SK-N-SH (cell line): Measurements from ENCODE around the gene FAM53A. TPM values are rescaled to one million over a fixed set of nuclear protein-coding genes. Genes with fewer than 3 reads are reported as not detected.

ENCODE experiments used
- CTCF ChIA-PET: fragments of 300-600, 350-600 bp; formaldehyde crosslinking; extraction: SDS; loops from one replicate; lab custom pipeline; 2021; lab: Yijun Ruan, JAX
- POLR2A ChIA-PET: fragments of 350-600 bp; sonication (Branson Sonifier 250); formaldehyde crosslinking; extraction: SDS; loops from one replicate; lab custom pipeline; 2020; ENCODE audit warnings: antibody characterized with exemption, inconsistent platforms; lab: Yijun Ruan, JAX
- DNase-seq: peaks from one replicate; pipeline ENCODE4 v3.0.0; 2012
- H2AFZ ChIP-seq: fragments of 200-600 bp; sonication (generic); 2 replicates; pipeline ENCODE4 v1.8.1; 2016; ENCODE audit warnings: antibody characterized with exemption, mild to moderate bottlenecking, low read depth
- H3F3A ChIP-seq: fragments of 200-600 bp; sonication (generic); replicated peaks from 2 replicates; pipeline ENCODE3; 2016; ENCODE audit warnings: antibody characterized with exemption, mild to moderate bottlenecking; ENCODE audit not compliant: insufficient read depth
- H3K27ac ChIP-seq, 2 experiments: fragments of 200-500 bp in 1 of 2; fragments of 200-600 bp in 1 of 2; sonication (Bioruptor generic) in 1 of 2; sonication (generic), shearing (Covaris generic) in 1 of 2; 2 replicates each; pipeline versions ENCODE4 v1.5.1 to v1.6.1; 2014 to 2016; ENCODE audit warnings: low read depth in 2 of 2, inconsistent platforms in 1 of 2, low read length in 1 of 2, mild to moderate bottlenecking in 1 of 2, mixed read lengths in 1 of 2
- H3K27me3 ChIP-seq: fragments of 200-600 bp; sonication (generic), shearing (Covaris generic); 2 replicates; pipeline ENCODE4 v1.6.1; 2016; ENCODE audit warnings: mixed run types; ENCODE audit not compliant: insufficient read depth
- H3K36me3 ChIP-seq, 2 experiments: fragments of 200-500 bp in 1 of 2; fragments of 200-600 bp in 1 of 2; sonication (Bioruptor generic) in 1 of 2; sonication (generic) in 1 of 2; replicated peaks in 1 of 2; 2 replicates each; pipeline versions ENCODE3 to v1.5.1; 2014 to 2016; ENCODE audit warnings: low read length in 1 of 2, mild to moderate bottlenecking in 1 of 2; ENCODE audit not compliant: insufficient read depth in 2 of 2, control insufficient read depth in 1 of 2
- H3K4me1 ChIP-seq, 2 experiments: fragments of 200-500 bp in 1 of 2; fragments of 200-600 bp in 1 of 2; sonication (Bioruptor generic) in 1 of 2; sonication (generic), shearing (Covaris generic) in 1 of 2; 2 replicates each; pipeline versions ENCODE4 v1.5.1 to v1.6.1; 2014 to 2016; ENCODE audit warnings: low read depth in 1 of 2, low read length in 1 of 2, mixed run types in 1 of 2; ENCODE audit not compliant: insufficient read depth in 2 of 2, control insufficient read depth in 1 of 2
- H3K4me2 ChIP-seq: fragments of 200-600 bp; sonication (generic), shearing (Covaris generic); 2 replicates; pipeline ENCODE4 v1.6.1; 2017; ENCODE audit warnings: mixed run types
- H3K4me3 ChIP-seq, 2 experiments: fragments of 200-500 bp in 1 of 2; fragments of 200-600 bp in 1 of 2; sonication (Bioruptor generic) in 1 of 2; sonication (generic), shearing (Covaris generic) in 1 of 2; 2 replicates each; pipeline versions ENCODE4 v1.5.1 to v1.8.1; 2014 to 2016; ENCODE audit warnings: low read depth in 2 of 2, inconsistent platforms in 1 of 2, low read length in 1 of 2, mild to moderate bottlenecking in 1 of 2, mixed read lengths in 1 of 2, moderate library complexity in 1 of 2
- H3K79me2 ChIP-seq: fragments of 200-600 bp; sonication (generic); 2 replicates; pipeline ENCODE4 v1.8.1; 2017; ENCODE audit warnings: mild to moderate bottlenecking; ENCODE audit not compliant: insufficient read depth
- H3K9ac ChIP-seq: fragments of 200-600 bp; sonication (generic); 2 replicates; pipeline ENCODE4 v1.6.1; 2017; ENCODE audit warnings: mixed run types
- H3K9me2 ChIP-seq: fragments of 200-600 bp; sonication (generic); 2 replicates; pipeline ENCODE4 v1.6.1; 2017; ENCODE audit warnings: mixed run types
- H3K9me3 ChIP-seq: fragments of 200-600 bp; sonication (generic); 2 replicates; pipeline ENCODE4 v1.6.1; 2017; ENCODE audit warnings: mixed run types, mild to moderate bottlenecking, moderate library complexity
- H4K20me1 ChIP-seq: fragments of 200-600 bp; sonication (generic); 2 replicates; pipeline ENCODE4 v1.6.1; 2017; ENCODE audit warnings: mild to moderate bottlenecking, mixed run types; ENCODE audit not compliant: insufficient read depth
- CHD2 ChIP-seq: fragments of 150-350 bp; IDR thresholded peaks from 2 replicates; pipeline ENCODE4 v1.6.1; 2018; ENCODE audit warnings: low read length; ENCODE audit not compliant: partially characterized antibody
- CTCF ChIP-seq: fragments of 200-600 bp; sonication (generic); IDR thresholded peaks from 2 replicates; pipeline ENCODE4 v1.6.1; 2017; ENCODE audit warnings: antibody characterized with exemption, mild to moderate bottlenecking, moderate library complexity
- EP300 ChIP-seq, 2 experiments: IDR thresholded peaks; 2 replicates each; pipeline versions ENCODE4 v1.4.0 to v1.6.1; 2012; ENCODE audit warnings: borderline replicate concordance in 1 of 2, low read depth in 1 of 2, low read length in 1 of 2
- EZH2phosphoT487 ChIP-seq: fragments of 200-600 bp; sonication (generic); IDR thresholded peaks from 2 replicates; pipeline ENCODE4 v1.6.1; 2017; ENCODE audit warnings: low read depth, mixed run types, mild to moderate bottlenecking, antibody characterized with exemption, moderate library complexity, borderline replicate concordance
- FOXJ3 ChIP-seq: sonication (generic); formaldehyde crosslinking; IDR thresholded peaks from 2 replicates; pipeline ENCODE4 v1.5.1; 2020; ENCODE audit warnings: mild to moderate bottlenecking, missing genetic modification reagents
- GATA2 ChIP-seq: sonication (generic); formaldehyde crosslinking; IDR thresholded peaks from 2 replicates; pipeline ENCODE4 v1.5.0; 2020; ENCODE audit warnings: mild to moderate bottlenecking, missing genetic modification reagents
- IRF3 ChIP-seq: fragments of 150-350 bp; IDR thresholded peaks from 2 replicates; pipeline ENCODE4 v1.6.1; 2016; ENCODE audit warnings: mild to moderate bottlenecking, low read depth, low read length
- JUND ChIP-seq: IDR thresholded peaks from 2 replicates; pipeline ENCODE4 v1.4.0; 2012
- NFIC ChIP-seq: IDR thresholded peaks from 2 replicates; pipeline ENCODE4 v1.4.0; 2012; ENCODE audit warnings: borderline replicate concordance
- RAD21 ChIP-seq: IDR thresholded peaks from 2 replicates; pipeline ENCODE4 v1.6.1; 2012; ENCODE audit warnings: mild to moderate bottlenecking, low read length
- RCOR1 ChIP-seq: fragments of 150-350 bp; IDR thresholded peaks from 2 replicates; pipeline ENCODE4 v1.6.1; 2017; ENCODE audit warnings: antibody characterized with exemption, low read length
- RXRA ChIP-seq: IDR thresholded peaks from 2 replicates; pipeline ENCODE4 v1.4.0; 2012; ENCODE audit warnings: low read depth, mild to moderate bottlenecking, borderline replicate concordance
- SMC3 ChIP-seq: IDR thresholded peaks from 2 replicates; pipeline ENCODE4 v1.6.1; 2012; ENCODE audit warnings: low read depth, low read length, improper control_type of control experiment
- TAF1 ChIP-seq: IDR thresholded peaks from 2 replicates; pipeline ENCODE4 v1.6.1; 2012; ENCODE audit warnings: low read depth, mild to moderate bottlenecking, low read length, moderate library complexity, borderline replicate concordance
- TCF12 ChIP-seq: IDR thresholded peaks from 2 replicates; pipeline ENCODE4 v1.4.0; 2012
- TEAD4 ChIP-seq: IDR thresholded peaks from 2 replicates; pipeline ENCODE4 v1.4.0; 2012; ENCODE audit warnings: mild to moderate bottlenecking, borderline replicate concordance; ENCODE audit not compliant: insufficient read depth
- USF1 ChIP-seq: IDR thresholded peaks from 2 replicates; pipeline ENCODE4 v1.4.0; 2012; ENCODE audit warnings: low read depth, borderline replicate concordance
- USF2 ChIP-seq: fragments of 150-350 bp; IDR thresholded peaks from 2 replicates; pipeline ENCODE4 v1.6.1; 2017; ENCODE audit warnings: antibody characterized with exemption, low read length, low read depth, borderline replicate concordance
- YY1 ChIP-seq: IDR thresholded peaks from 2 replicates; pipeline ENCODE4 v1.4.0; 2012; ENCODE audit warnings: low read depth, mild to moderate bottlenecking
- WGBS: methylation state at CpG from one replicate; pipeline ENCODE4 v1.1.6; 2017; ENCODE audit warnings: low lambda C conversion rate; 5-methylcytosine and 5-hydroxymethylcytosine counted together
- polyA plus RNA-seq, 3 experiments: library from polyadenylated mRNA; depleted of rRNA; stranded (reverse); fragments of >200 nt; gene quantifications; 2 replicates each; pipeline ENCODE4 v1.2.3, GENCODE V29; 2012
- TF ChIP-seq, protein P1 (sequence below): IDR thresholded peaks from 2 replicates; pipeline ENCODE4; 2012

The FAM53A gene
- polyA plus RNA-seq, 1 of the 3 experiments (the other 2 are of a cell fraction): 7.6 TPM

DNA sequence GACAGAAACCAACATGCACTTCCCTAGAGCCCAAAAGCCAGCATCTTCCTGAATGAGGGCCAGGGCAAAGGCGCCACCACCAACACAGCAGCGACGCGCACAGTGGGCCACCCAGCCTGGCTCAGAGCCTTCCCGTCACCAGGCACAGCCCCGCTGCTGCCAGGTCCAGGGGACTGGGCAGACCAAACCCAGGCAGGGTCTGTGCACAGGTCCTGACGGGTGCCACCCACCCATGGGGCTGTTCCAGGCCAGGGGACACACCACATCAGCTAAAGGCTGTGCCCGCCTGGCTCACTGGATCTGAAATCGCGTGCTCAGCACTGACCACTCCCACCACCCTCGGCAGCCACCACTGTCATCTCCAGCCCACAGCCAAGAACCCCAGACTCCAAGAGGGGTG lies 13.8 kb downstream of the FAM53A start:
- no peaks in the 10 kb centered on the region for H3F3A ChIP-seq
- ChIA-PET POLR2A (no interaction called here), CTCF (interaction anchor here (1.6 kb wide), 1 partner anchor 23 kb away, joined by 4 read pairs; no protein-coding TSS in a partner anchor)
- H3K4me2 ChIP-seq: no peak overlapping the region
- no peak overlapping the region for H2AFZ ChIP-seq
- H3K36me3 ChIP-seq: no peaks in the 10 kb centered on the region
- DNase-seq: no peak
- H3K27ac ChIP-seq: no peak overlapping the region
- H3K27me3 ChIP-seq: no peaks in the 10 kb centered on the region
- no peak for TF ChIP-seq RAD21
- TF ChIP-seq EP300 (IDR thresholded peaks at IDR 0.05; ENCODE audit: borderline replicate concordance in 1 of 2, low read depth in 1 of 2, low read length in 1 of 2): no peak
- TF ChIP-seq JUND: no peak
- no peak for TF ChIP-seq RCOR1
- TF ChIP-seq GATA2: no peak
- TF ChIP-seq RXRA: no peak
- TF ChIP-seq IRF3: no peak
- TF ChIP-seq FOXJ3 (CRISPR knock-in tag): no peak
- no peak for TF ChIP-seq TEAD4
- no peak for TF ChIP-seq SMC3
- no peak for TF ChIP-seq TAF1
- TF ChIP-seq USF2: no peak
- no peak overlapping the region for H3K4me3 ChIP-seq
- H3K9me3 ChIP-seq: no peaks in the 10 kb centered on the region
- no peak overlapping the region for H3K9ac ChIP-seq
- H3K4me1 ChIP-seq: peaks cover 0 to 2% of the 10 kb centered on the region in 2 experiments; a peak in 1 of 4 replicates
- H4K20me1 ChIP-seq: no peaks in the 10 kb centered on the region
- no peaks in the 10 kb centered on the region for H3K9me2 ChIP-seq
- H3K79me2 ChIP-seq: no peaks in the 10 kb centered on the region
- 100% methylated on average over 1 of the region's 11 CpGs for WGBS

DNA sequence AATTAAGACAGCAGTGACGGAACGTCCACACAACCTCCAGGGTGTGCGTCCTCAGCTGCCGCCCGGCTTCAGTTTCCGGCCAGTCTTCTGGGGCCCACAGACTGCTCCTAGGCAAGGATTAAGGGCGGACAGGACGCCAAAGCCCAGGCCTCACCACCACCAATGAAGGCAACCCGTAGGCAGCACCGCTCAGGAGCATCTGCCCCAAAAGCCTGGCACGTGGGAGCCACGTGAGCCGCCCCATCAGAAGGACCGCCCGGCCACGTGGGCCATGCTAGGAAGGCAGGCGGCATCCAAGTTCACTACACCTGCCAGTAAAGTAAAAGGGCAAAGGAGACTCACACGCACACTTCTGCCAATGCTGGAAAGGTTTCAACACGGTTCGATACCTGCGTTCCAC lies 14.3 kb downstream of the FAM53A start:
- Histone ChIP-seq H3K9me3 (no peaks in the 10 kb centered on the region), H3K9me2 (no peaks in the 10 kb centered on the region), H3K36me3 (no peaks in the 10 kb centered on the region), H3K27me3 (no peaks in the 10 kb centered on the region), H3F3A (no peaks in the 10 kb centered on the region), H3K4me2 (no peak overlapping the region), H3K4me1 (peaks cover 0 to 2% of the 10 kb centered on the region in 2 experiments; a peak in 1 of 4 replicates), H4K20me1 (no peaks in the 10 kb centered on the region), H3K9ac (no peak overlapping the region), H3K27ac (no peak overlapping the region), H3K4me3 (no peak overlapping the region), H2AFZ (no peak overlapping the region), H3K79me2 (no peaks in the 10 kb centered on the region)
- CTCF ChIA-PET: interaction anchor here (1.6 kb wide), 1 partner anchor 23 kb away, joined by 4 read pairs; no protein-coding TSS in a partner anchor
- 92% methylated on average over 17 of the region's 21 CpGs for WGBS
- no peak for DNase-seq
- TF ChIP-seq, protein P1, sequence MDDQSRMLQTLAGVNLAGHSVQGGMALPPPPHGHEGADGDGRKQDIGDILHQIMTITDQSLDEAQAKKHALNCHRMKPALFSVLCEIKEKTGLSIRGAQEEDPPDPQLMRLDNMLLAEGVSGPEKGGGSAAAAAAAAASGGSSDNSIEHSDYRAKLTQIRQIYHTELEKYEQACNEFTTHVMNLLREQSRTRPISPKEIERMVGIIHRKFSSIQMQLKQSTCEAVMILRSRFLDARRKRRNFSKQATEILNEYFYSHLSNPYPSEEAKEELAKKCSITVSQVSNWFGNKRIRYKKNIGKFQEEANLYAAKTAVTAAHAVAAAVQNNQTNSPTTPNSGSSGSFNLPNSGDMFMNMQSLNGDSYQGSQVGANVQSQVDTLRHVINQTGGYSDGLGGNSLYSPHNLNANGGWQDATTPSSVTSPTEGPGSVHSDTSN: no peak
- TF ChIP-seq RXRA (no peak), TCF12 (no peak), YY1 (no peak), NFIC (no peak), EZH2phosphoT487 (no peak), TAF1 (no peak), USF1 (no peak), CHD2 (no peak), CTCF (no peak), RCOR1 (no peak)
- POLR2A ChIA-PET: no interaction called here
